Measurements from ENCODE around the gene FBXL17.

The FBXL17 gene

GRCh38 chr5:107997338-107997980, 384.4 kb downstream of the FBXL17 start:
- no peak overlapping the region for H3K4me3 ChIP-seq (ENCODE audit: low read length)
- TF ChIP-seq ZNF274 (IDR thresholded peaks at IDR 0.05; ENCODE audit: low read depth, low read length), result no peak

DNA sequence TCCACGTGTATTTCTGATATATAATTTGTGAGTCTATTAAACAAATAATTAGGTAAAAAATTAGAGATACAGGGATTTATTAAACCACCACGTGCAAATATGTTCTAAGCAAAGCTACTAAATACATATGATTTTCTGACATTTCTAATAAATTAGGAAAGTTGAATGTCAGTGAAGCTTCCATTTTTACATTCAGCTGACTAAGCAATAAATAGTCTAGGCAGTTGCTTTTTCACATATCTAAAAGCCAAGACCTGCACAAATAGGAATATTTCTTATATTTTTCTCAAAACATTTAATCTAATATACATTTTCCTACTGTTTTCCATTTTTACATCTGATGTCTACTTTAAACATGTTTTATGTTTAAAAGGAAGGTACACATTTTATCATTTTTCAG, 388.6 kb downstream of the FBXL17 start:
- TF ChIP-seq ZNF274 (IDR thresholded peaks at IDR 0.05; ENCODE audit: low read depth, low read length), result no peak
- no peak overlapping the region for H3K4me3 ChIP-seq (ENCODE audit: low read length)

GRCh38 chr5:107990881-107991810, 390.8 kb downstream of the FBXL17 start:
- no peak overlapping the region for H3K4me3 ChIP-seq (ENCODE audit: low read length)
- no peak for TF ChIP-seq ZNF274 (IDR thresholded peaks at IDR 0.05; ENCODE audit: low read depth, low read length)

DNA sequence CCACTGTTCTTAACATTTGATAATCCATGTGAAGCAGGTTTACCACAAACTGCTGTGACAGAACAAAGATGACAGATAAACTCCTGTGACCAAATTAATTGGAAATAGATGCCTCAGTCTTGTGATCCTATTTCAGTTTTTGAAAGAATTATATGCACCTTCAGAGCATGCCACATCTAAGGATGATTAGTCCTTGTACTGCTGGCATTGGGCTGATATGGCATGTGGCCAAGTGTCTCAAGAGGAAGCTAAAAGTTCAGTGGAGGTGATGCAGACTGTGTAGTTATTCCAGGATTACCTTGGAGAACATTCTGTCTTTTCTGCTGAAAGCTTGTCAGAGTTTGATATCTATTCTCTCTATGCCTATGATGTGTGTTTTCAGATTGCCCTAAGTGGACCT, 396.8 kb downstream of the FBXL17 start:
- H3K4me3 ChIP-seq (ENCODE audit: low read length), result no peak overlapping the region
- no peak for TF ChIP-seq ZNF274 (IDR thresholded peaks at IDR 0.05; ENCODE audit: low read depth, low read length)

DNA sequence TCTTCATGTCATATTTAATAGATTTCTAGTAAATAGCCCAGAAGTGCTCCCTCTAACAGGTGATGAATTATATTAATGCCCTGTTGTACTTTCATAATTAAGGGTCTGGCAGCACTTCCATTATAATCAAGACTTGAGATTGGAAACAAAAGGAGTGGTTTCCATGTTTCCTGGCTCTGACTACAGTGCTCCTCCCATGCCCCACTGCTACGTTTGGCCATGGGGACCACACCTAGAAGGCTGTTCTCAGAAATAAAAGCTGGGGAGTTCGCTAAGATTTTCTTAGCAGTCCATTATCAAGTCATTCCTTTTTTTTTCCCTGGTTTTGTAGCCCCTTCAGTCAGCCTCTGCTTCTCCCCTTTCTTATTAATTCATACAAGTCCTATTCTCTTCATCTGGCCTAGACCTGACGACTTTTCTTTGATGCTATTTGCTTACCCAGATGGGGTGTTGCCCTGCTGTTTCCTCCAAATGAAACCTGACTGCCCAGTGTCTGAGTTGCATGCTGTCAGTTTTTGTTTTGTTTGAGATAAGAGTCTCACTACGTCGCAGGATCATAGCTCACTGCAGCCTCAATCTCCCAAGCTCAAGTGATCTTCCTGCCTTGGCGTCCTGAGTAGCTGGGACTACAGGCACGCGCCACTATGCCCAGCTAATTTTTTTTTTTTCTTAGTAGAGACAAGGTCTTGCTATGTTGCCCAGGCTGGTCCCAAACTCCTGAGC, 399.0 kb downstream of the FBXL17 start:
- H3K4me3 ChIP-seq (ENCODE audit: low read length), result no peak overlapping the region
- TF ChIP-seq ZNF274 (IDR thresholded peaks at IDR 0.05; ENCODE audit: low read depth, low read length), result no peak

GRCh38 chr5:107980923-107981692, 400.8 kb downstream of the FBXL17 start:
- no peak overlapping the region for H3K4me3 ChIP-seq (ENCODE audit: low read length)
- no peak for TF ChIP-seq ZNF274 (IDR thresholded peaks at IDR 0.05; ENCODE audit: low read depth, low read length)

GRCh38 chr5:107979900-107980299, 402.0 kb downstream of the FBXL17 start:
- no peak overlapping the region for H3K4me3 ChIP-seq (ENCODE audit: low read length)
- TF ChIP-seq ZNF274 (IDR thresholded peaks at IDR 0.05; ENCODE audit: low read depth, low read length), result no peak

DNA sequence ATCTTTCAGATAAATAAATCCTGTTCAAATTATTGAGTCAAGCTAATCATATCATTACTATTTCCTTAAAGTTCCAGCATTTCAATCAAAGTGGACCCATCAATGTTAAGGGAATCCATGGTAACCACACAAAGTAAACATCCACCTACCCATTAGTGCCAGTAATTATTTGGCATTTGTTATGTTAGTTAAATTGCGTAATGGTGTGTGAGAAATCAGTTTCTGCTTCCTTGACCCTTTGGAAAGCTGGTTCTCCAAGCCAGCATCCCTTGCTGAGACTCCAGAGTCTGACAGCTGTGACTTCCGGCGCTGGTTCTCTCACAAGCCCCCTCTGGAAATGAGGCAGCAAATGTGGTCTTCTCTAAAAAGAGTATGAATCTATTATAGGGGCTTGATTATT, 402.6 kb downstream of the FBXL17 start:
- no peak overlapping the region for H3K4me3 ChIP-seq (ENCODE audit: low read length)
- no peak for TF ChIP-seq ZNF274 (IDR thresholded peaks at IDR 0.05; ENCODE audit: low read depth, low read length)

- no peak for TF ChIP-seq ZNF274 (IDR thresholded peaks at IDR 0.05; ENCODE audit: low read depth, low read length)
- no peak overlapping the region for H3K4me3 ChIP-seq (ENCODE audit: low read length)
Measured at GRCh38 chr5:107977550-107978071, 404.3 kb downstream of the FBXL17 start.

GRCh38 chr5:107975568-107975967, 406.3 kb downstream of the FBXL17 start:
- no peak for TF ChIP-seq ZNF274 (IDR thresholded peaks at IDR 0.05; ENCODE audit: low read depth, low read length)
- no peak overlapping the region for H3K4me3 ChIP-seq (ENCODE audit: low read length)

GRCh38 chr5:107971846-107972245, 410.1 kb downstream of the FBXL17 start:
- no peak for TF ChIP-seq ZNF274 (IDR thresholded peaks at IDR 0.05; ENCODE audit: low read depth, low read length)

GRCh38 chr5:107969847-107970246, 412.1 kb downstream of the FBXL17 start:
- no peak for TF ChIP-seq ZNF274 (IDR thresholded peaks at IDR 0.05; ENCODE audit: low read depth, low read length)

More at GRCh38 chr5:107971846-107972245, 410.1 kb downstream of the FBXL17 start:
- no peak overlapping the region for H3K4me3 ChIP-seq (ENCODE audit: low read length)

DNA sequence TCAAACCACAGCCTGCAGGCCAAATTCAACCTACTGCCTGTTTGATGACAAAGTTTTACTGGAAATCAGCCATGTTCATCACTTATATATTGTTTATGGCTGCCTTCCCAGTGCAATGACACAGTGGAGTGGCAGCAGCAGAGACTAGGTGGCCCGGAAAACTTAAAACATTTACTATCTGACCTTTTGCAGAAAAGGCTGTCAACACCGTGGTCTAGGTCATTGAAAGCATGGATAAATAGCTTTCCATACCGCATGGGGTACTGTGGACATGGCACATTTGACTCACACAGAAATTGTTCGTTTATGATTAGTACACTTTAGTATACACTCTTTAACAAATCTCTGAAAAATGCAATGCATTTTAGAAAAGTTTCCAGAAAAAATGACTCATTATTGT, 412.9 kb downstream of the FBXL17 start:
- no peak for TF ChIP-seq ZNF274 (IDR thresholded peaks at IDR 0.05; ENCODE audit: low read depth, low read length)
- H3K4me3 ChIP-seq (ENCODE audit: low read length), result no peak overlapping the region

More at GRCh38 chr5:107969847-107970246, 412.1 kb downstream of the FBXL17 start:
- no peak overlapping the region for H3K4me3 ChIP-seq (ENCODE audit: low read length)
